HEK293 (cell line): Measurements from ENCODE around the gene CNOT2.

Experiments
- CTCF ChIA-PET: fragments of 350-600 bp; formaldehyde crosslinking; extraction: SDS; loops from one replicate; lab custom pipeline; 2021; ENCODE audit warnings: antibody characterized with exemption; lab: Yijun Ruan, JAX
- POLR2A ChIA-PET: fragments of 300-600 bp; formaldehyde crosslinking; extraction: SDS; loops from one replicate; lab custom pipeline; 2020; ENCODE audit warnings: antibody characterized with exemption, inconsistent platforms; lab: Yijun Ruan, JAX
- H3K27ac ChIP-seq: fragments of 200-500 bp; sonication (Bioruptor generic); 2 replicates; pipeline ENCODE4 v1.5.1; 2014; ENCODE audit warnings: low read depth, low read length, control low read depth, inconsistent platforms; ENCODE audit errors: extremely low read depth
- H3K36me3 ChIP-seq, 2 experiments: fragments of 200-500 bp in 1 of 2; sonication (Bioruptor generic) in 1 of 2; 1 replicate in 1 of 2; 2 replicates in 1 of 2; pipeline ENCODE4 v1.5.1; 2014 to 2017; ENCODE audit warnings: inconsistent platforms in 2 of 2, low read length in 2 of 2; ENCODE audit not compliant: control insufficient read depth in 2 of 2, insufficient read depth in 1 of 2
- H3K4me1 ChIP-seq: fragments of 200-500 bp; sonication (Bioruptor generic); 2 replicates; pipeline ENCODE4 v1.5.1; 2014; ENCODE audit warnings: mild to moderate bottlenecking, low read length, inconsistent platforms; ENCODE audit not compliant: control insufficient read depth, insufficient read depth
- H3K4me3 ChIP-seq: 2 replicates; pipeline ENCODE4 v1.5.1; 2011; ENCODE audit warnings: low read depth, mild to moderate bottlenecking, control low read depth, low read length, moderate library complexity
- H3K9me3 ChIP-seq: fragments of 200-500 bp; sonication (Bioruptor generic); 2 replicates; pipeline ENCODE4 v1.5.1; 2014; ENCODE audit warnings: low read depth, low read length, inconsistent platforms; ENCODE audit not compliant: control insufficient read depth, insufficient read depth
- KLF1 ChIP-seq: fragments of 450-650 bp; formaldehyde crosslinking; IDR thresholded peaks from 2 replicates; pipeline ENCODE4 v1.5.1; 2016; ENCODE audit warnings: missing biosample characterization, missing genetic modification characterization
- SCRT1 ChIP-seq: fragments of 450-650 bp; formaldehyde crosslinking; IDR thresholded peaks from 2 replicates; pipeline ENCODE4 v1.5.1; 2016; ENCODE audit warnings: missing biosample characterization, missing genetic modification characterization, borderline replicate concordance
- ZBTB8A ChIP-seq: fragments of 450-650 bp; formaldehyde crosslinking; IDR thresholded peaks from 2 replicates; pipeline ENCODE4 v1.5.1; 2016; ENCODE audit warnings: missing biosample characterization, missing genetic modification characterization
- ZFP37 ChIP-seq: fragments of 450-650 bp; formaldehyde crosslinking; IDR thresholded peaks from 2 replicates; pipeline ENCODE4 v1.5.1; 2016; ENCODE audit warnings: missing biosample characterization, missing genetic modification characterization
- ZNF132 ChIP-seq: fragments of 450-650 bp; formaldehyde crosslinking; IDR thresholded peaks from 2 replicates; pipeline ENCODE4 v1.5.1; 2017; ENCODE audit warnings: missing biosample characterization, missing genetic modification characterization, borderline replicate concordance
- ZNF266 ChIP-seq: fragments of 450-650 bp; formaldehyde crosslinking; IDR thresholded peaks from 2 replicates; pipeline ENCODE4 v1.5.1; 2016; ENCODE audit warnings: missing biosample characterization, missing genetic modification characterization, low read depth
- ZNF366 ChIP-seq: fragments of 450-650 bp; formaldehyde crosslinking; conservative IDR thresholded peaks from 2 replicates; pipeline ENCODE4 v1.5.1; 2016; ENCODE audit warnings: missing biosample characterization, missing genetic modification characterization
- ZNF423 ChIP-seq: fragments of 450-650 bp; formaldehyde crosslinking; IDR thresholded peaks from 2 replicates; pipeline ENCODE4 v1.5.1; 2016; ENCODE audit warnings: missing biosample characterization, missing genetic modification characterization
- ZNF585B ChIP-seq: fragments of 450-650 bp; formaldehyde crosslinking; IDR thresholded peaks from 2 replicates; pipeline ENCODE4 v1.5.1; 2016; ENCODE audit warnings: missing biosample characterization, missing genetic modification characterization
- ZNF621 ChIP-seq: fragments of 450-650 bp; formaldehyde crosslinking; IDR thresholded peaks from 2 replicates; pipeline ENCODE4 v1.5.1; 2017; ENCODE audit warnings: missing biosample characterization, missing genetic modification characterization
- ZNF629 ChIP-seq: fragments of 450-650 bp; formaldehyde crosslinking; IDR thresholded peaks from 2 replicates; pipeline ENCODE4 v1.5.1; 2017; ENCODE audit warnings: missing biosample characterization, missing genetic modification characterization
- ZNF654 ChIP-seq: fragments of 450-650 bp; formaldehyde crosslinking; IDR thresholded peaks from 2 replicates; pipeline ENCODE4 v1.5.1; 2016; ENCODE audit warnings: low read depth, missing biosample characterization, missing genetic modification characterization
- TF ChIP-seq, protein P1 (sequence below): fragments of 450-650 bp; formaldehyde crosslinking; IDR thresholded peaks from 2 replicates; pipeline ENCODE4 v1.5.1; 2016; ENCODE audit warnings: missing biosample characterization, missing genetic modification characterization
- TF ChIP-seq, protein P2 (sequence below): fragments of 450-650 bp; formaldehyde crosslinking; IDR thresholded peaks from 2 replicates; pipeline ENCODE4 v1.5.1; 2016; ENCODE audit warnings: missing biosample characterization, missing genetic modification characterization
- TF ChIP-seq, protein P3 (sequence below): IDR thresholded peaks from 2 replicates; pipeline ENCODE4 v1.6.1; 2011; ENCODE audit warnings: mild to moderate bottlenecking, low read depth, low read length, borderline replicate concordance

Gene CNOT2

DNA sequence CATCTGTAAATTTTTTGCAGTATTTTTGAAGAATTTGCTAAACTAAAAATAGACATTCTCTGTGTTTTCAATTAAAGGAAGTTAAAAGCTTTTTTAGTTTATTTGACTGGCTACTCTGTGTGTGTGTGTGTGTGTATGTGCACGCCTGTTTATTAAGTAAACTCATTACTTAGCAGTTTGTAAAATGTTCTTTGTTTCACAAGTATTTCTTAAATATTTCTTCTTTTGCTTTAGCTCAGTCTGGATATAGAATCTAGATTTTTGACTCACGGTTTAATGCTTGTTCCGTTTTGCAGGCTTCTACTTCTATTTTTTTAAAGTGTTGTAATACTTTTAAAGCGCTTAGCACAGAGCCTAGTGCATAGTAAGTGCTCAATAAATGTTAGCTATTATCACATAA lies 76.4 kb downstream of the CNOT2 start:
- no peak overlapping the region for H3K27ac ChIP-seq
- no peak for TF ChIP-seq ZNF266 (tag by site-specific recombination)
- TF ChIP-seq KLF1 (tag by site-specific recombination) = no peak
- TF ChIP-seq ZNF629 (tag by site-specific recombination) = no peak
- ChIA-PET CTCF (interaction anchor here (1.2 kb wide), 1 partner anchor 11 kb away, joined by 3 read pairs; no protein-coding TSS in a partner anchor), POLR2A (no interaction called here)
- H3K9me3 ChIP-seq = no peaks in the 10 kb centered on the region
- H3K36me3 ChIP-seq = peaks cover 0 to 12% of the 10 kb centered on the region in 2 experiments; a peak in 1 of 3 replicates
- no peak overlapping the region for H3K4me3 ChIP-seq
- H3K4me1 ChIP-seq = no peaks in the 10 kb centered on the region

DNA sequence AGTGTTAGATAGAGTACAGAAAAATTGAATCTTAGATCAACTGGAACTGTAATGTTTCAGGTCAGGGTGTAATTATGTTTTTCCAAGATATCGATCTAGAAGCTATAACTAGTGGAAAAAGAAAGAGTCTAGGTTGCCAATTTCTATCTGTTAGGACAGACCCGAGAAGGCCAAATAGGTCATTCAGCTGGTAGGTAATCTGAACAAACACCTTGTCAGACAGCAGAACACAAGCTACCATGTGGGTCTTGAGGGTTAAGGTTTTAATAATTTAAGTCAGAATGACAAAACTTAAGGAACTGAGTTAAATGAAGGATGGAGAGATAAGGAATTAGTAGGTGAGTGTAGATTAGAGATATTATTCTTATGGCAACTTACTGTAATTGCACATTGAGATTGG lies 78.0 kb downstream of the CNOT2 start:
- TF ChIP-seq ZNF132 (tag by site-specific recombination) (no peak), ZNF423 (tag by site-specific recombination) (no peak), ZFP37 (no peak), ZNF654 (tag by site-specific recombination) (no peak), SCRT1 (no peak), ZNF585B (tag by site-specific recombination) (no peak), ZBTB8A (tag by site-specific recombination) (no peak), ZNF366 (tag by site-specific recombination) (no peak), ZNF621 (tag by site-specific recombination) (no peak)
- TF ChIP-seq, protein P1, sequence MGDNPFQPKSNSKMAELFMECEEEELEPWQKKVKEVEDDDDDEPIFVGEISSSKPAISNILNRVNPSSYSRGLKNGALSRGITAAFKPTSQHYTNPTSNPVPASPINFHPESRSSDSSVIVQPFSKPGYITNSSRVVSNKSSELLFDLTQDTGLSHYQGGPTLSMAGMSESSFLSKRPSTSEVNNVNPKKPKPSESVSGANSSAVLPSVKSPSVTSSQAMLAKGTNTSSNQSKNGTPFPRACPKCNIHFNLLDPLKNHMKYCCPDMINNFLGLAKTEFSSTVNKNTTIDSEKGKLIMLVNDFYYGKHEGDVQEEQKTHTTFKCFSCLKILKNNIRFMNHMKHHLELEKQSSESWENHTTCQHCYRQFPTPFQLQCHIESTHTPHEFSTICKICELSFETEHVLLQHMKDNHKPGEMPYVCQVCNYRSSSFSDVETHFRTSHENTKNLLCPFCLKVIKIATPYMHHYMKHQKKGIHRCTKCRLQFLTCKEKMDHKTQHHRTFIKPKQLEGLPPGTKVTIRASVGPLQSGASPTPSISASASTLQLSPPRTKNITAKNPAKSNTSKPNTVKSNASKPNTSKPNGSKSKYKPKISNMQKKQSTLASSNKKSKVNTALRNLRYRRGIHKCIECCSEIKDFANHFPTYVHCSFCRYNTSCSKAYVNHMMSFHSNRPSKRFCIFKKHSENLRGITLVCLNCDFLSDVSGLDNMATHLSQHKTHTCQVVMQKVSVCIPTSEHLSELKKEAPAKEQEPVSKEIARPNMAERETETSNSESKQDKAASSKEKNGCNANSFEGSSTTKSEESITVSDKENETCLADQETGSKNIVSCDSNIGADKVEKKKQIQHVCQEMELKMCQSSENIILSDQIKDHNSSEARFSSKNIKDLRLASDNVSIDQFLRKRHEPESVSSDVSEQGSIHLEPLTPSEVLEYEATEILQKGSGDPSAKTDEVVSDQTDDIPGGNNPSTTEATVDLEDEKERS (tag by site-specific recombination) = no peak
- TF ChIP-seq, protein P2, sequence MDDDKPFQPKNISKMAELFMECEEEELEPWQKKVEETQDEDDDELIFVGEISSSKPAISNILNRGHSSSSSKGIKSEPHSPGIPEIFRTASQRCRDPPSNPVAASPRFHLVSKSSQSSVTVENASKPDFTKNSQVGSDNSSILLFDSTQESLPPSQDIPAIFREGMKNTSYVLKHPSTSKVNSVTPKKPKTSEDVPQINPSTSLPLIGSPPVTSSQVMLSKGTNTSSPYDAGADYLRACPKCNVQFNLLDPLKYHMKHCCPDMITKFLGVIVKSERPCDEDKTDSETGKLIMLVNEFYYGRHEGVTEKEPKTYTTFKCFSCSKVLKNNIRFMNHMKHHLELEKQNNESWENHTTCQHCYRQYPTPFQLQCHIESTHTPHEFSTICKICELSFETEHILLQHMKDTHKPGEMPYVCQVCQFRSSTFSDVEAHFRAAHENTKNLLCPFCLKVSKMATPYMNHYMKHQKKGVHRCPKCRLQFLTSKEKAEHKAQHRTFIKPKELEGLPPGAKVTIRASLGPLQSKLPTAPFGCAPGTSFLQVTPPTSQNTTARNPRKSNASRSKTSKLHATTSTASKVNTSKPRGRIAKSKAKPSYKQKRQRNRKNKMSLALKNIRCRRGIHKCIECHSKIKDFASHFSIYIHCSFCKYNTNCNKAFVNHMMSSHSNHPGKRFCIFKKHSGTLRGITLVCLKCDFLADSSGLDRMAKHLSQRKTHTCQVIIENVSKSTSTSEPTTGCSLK (tag by site-specific recombination) = no peak
- TF ChIP-seq, all 188 proteins: peak for 0
- no peak overlapping the region for H3K27ac ChIP-seq
- CTCF ChIA-PET = no interaction called here
- POLR2A ChIA-PET = no interaction called here
- H3K36me3 ChIP-seq = peaks cover 0 to 12% of the 10 kb centered on the region in 2 experiments; a peak in 1 of 3 replicates
- H3K4me1 ChIP-seq = no peaks in the 10 kb centered on the region
- H3K9me3 ChIP-seq = no peaks in the 10 kb centered on the region
- no peak overlapping the region for H3K4me3 ChIP-seq

DNA sequence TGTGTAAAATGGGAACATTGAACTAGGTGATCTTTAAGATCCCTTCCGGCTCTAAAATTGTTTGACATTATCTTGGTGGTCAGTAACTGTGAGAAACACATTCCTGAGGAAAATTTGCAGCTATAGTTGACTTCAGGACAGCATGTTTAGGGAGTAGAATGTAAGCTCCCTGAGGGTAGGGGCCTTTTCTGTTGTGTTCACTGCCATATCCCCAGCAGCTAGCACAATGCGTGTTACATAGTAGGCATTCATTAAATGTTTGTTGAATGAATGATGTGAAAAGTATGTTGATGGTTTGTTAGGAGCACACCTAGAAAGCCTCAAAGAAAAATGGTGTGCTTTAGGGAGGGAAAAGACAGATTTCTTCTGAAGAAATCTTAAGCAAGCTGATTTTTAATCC lies 84.3 kb downstream of the CNOT2 start:
- TF ChIP-seq, protein P3, sequence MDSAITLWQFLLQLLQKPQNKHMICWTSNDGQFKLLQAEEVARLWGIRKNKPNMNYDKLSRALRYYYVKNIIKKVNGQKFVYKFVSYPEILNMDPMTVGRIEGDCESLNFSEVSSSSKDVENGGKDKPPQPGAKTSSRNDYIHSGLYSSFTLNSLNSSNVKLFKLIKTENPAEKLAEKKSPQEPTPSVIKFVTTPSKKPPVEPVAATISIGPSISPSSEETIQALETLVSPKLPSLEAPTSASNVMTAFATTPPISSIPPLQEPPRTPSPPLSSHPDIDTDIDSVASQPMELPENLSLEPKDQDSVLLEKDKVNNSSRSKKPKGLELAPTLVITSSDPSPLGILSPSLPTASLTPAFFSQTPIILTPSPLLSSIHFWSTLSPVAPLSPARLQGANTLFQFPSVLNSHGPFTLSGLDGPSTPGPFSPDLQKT = no peak
- CTCF ChIA-PET = interaction anchor here (1.0 kb wide), 1 partner anchor 21 kb away, joined by 4 read pairs; no protein-coding TSS in a partner anchor
- no peaks in the 10 kb centered on the region for H3K4me1 ChIP-seq
- POLR2A ChIA-PET = interaction anchor here (0.6 kb wide), 1 partner anchor 22 kb away, joined by 5 read pairs; no protein-coding TSS in a partner anchor
- no peaks in the 10 kb centered on the region for H3K9me3 ChIP-seq
- no peak overlapping the region for H3K4me3 ChIP-seq
- peaks cover 0 to 16% of the 10 kb centered on the region in 2 experiments; a peak in 1 of 3 replicates for H3K36me3 ChIP-seq
- H3K27ac ChIP-seq = no peak overlapping the region
